Loucy (cell line): ENCODE measurements around the gene PAM16.

ENCODE experiments used
- H2AFZ ChIP-seq: fragments of 200-600 bp; sonication (generic); 2 replicates; pipeline ENCODE4 v1.6.0; 2016; ENCODE audit warnings: antibody characterized with exemption, mild to moderate bottlenecking, low read length, moderate library complexity
- H3F3A ChIP-seq: fragments of 200-600 bp; 2 replicates; pipeline ENCODE4 v1.6.0; 2016; ENCODE audit warnings: antibody characterized with exemption, low read depth, mild to moderate bottlenecking
- H3K27me3 ChIP-seq: fragments of 200-600 bp; sonication (generic); 2 replicates; pipeline ENCODE4 v1.6.1; 2014; ENCODE audit warnings: low read length, mild to moderate bottlenecking; ENCODE audit not compliant: insufficient read depth, poor library complexity, severe bottlenecking
- H3K36me3 ChIP-seq: fragments of 200-600 bp; sonication (generic); 2 replicates; pipeline ENCODE4 v1.6.1; 2016; ENCODE audit warnings: low read length; ENCODE audit not compliant: insufficient read depth
- H3K4me1 ChIP-seq: fragments of 200-600 bp; sonication (generic); 2 replicates; pipeline ENCODE4 v1.5.1; 2014; ENCODE audit warnings: low read length, mild to moderate bottlenecking; ENCODE audit not compliant: insufficient read depth, poor library complexity, severe bottlenecking
- H3K4me2 ChIP-seq: fragments of 200-600 bp; sonication (generic); 2 replicates; pipeline ENCODE4 v1.6.0; 2014; ENCODE audit warnings: antibody characterized with exemption, low read length, low read depth, mild to moderate bottlenecking; ENCODE audit not compliant: poor library complexity, severe bottlenecking
- H3K4me3 ChIP-seq: fragments of 200-600 bp; sonication (generic); 2 replicates; pipeline ENCODE4 v1.5.1; 2014; ENCODE audit warnings: low read length, mild to moderate bottlenecking, mixed read lengths; ENCODE audit not compliant: poor library complexity, severe bottlenecking
- H3K79me2 ChIP-seq: fragments of 200-600 bp; sonication (generic); 2 replicates; pipeline ENCODE4 v1.6.1; 2014; ENCODE audit warnings: low read length; ENCODE audit not compliant: insufficient read depth
- H3K9ac ChIP-seq: fragments of 200-600 bp; sonication (generic); 2 replicates; pipeline ENCODE4 v1.6.0; 2014; ENCODE audit warnings: mild to moderate bottlenecking, low read depth, low read length, moderate library complexity; ENCODE audit not compliant: poor library complexity, severe bottlenecking
- H3K9me2 ChIP-seq: fragments of 200-600 bp; sonication (generic); replicated peaks from 2 replicates; pipeline ENCODE4 v1.6.1; 2016; ENCODE audit warnings: low read depth, low read length, mixed read lengths
- H3K9me3 ChIP-seq: fragments of 200-600 bp; sonication (generic); 2 replicates; pipeline ENCODE4 v1.6.1; 2014; ENCODE audit warnings: mild to moderate bottlenecking, antibody characterized with exemption, low read length, low read depth; ENCODE audit not compliant: insufficient read depth
- H4K20me1 ChIP-seq: fragments of 200-600 bp; sonication (generic); 2 replicates; pipeline ENCODE4 v1.6.0; 2014; ENCODE audit warnings: antibody characterized with exemption, low read length, mild to moderate bottlenecking; ENCODE audit not compliant: insufficient read depth, poor library complexity, severe bottlenecking
- EZH2phosphoT487 ChIP-seq: fragments of 200-600 bp; IDR thresholded peaks from 2 replicates; pipeline ENCODE4 v1.6.1; 2018; ENCODE audit warnings: antibody characterized with exemption, mild to moderate bottlenecking, moderate library complexity, borderline replicate concordance
- TF ChIP-seq, protein P1 (sequence below): fragments of 200-600 bp; sonication (generic); conservative IDR thresholded peaks from 2 replicates; pipeline ENCODE4 v1.5.1; 2014; ENCODE audit warnings: mild to moderate bottlenecking, antibody characterized with exemption, low read length

The PAM16 gene

DNA sequence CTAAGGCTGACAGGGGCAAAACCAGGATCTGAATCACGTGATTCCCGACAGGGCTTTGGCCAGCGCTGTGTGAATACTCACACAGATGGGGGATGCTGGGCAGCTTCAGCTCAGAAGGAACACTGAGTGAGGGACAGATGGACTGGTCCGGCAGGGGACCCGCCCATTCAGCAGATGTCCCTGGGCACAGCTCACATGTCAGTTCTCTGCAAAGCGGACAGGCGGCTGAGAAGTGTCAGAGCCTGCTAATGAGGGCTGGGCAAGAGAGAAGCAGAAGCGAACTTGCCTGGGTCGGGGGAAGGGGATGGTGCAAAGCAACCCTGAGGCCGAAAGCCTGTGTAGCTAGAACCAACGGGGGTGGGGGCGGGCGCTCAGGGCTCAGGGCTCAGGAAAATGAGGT lies 47.1 kb downstream of the PAM16 start:
- no peaks in the 10 kb centered on the region for H3F3A ChIP-seq
- no peaks in the 10 kb centered on the region for H3K9me2 ChIP-seq
- no peaks in the 10 kb centered on the region for H3K36me3 ChIP-seq
- no peak overlapping the region for H3K9ac ChIP-seq
- H3K27me3 ChIP-seq, result no peaks in the 10 kb centered on the region
- peaks cover 14% of the 10 kb centered on the region; the same call in 1 of the 2 replicates for H3K79me2 ChIP-seq
- no peaks in the 10 kb centered on the region for H3K9me3 ChIP-seq
- TF ChIP-seq EZH2phosphoT487, result no peak
- TF ChIP-seq, protein P1, sequence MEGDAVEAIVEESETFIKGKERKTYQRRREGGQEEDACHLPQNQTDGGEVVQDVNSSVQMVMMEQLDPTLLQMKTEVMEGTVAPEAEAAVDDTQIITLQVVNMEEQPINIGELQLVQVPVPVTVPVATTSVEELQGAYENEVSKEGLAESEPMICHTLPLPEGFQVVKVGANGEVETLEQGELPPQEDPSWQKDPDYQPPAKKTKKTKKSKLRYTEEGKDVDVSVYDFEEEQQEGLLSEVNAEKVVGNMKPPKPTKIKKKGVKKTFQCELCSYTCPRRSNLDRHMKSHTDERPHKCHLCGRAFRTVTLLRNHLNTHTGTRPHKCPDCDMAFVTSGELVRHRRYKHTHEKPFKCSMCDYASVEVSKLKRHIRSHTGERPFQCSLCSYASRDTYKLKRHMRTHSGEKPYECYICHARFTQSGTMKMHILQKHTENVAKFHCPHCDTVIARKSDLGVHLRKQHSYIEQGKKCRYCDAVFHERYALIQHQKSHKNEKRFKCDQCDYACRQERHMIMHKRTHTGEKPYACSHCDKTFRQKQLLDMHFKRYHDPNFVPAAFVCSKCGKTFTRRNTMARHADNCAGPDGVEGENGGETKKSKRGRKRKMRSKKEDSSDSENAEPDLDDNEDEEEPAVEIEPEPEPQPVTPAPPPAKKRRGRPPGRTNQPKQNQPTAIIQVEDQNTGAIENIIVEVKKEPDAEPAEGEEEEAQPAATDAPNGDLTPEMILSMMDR, result no peak
- no peak overlapping the region for H2AFZ ChIP-seq
- no peak overlapping the region for H3K4me2 ChIP-seq
- H3K4me3 ChIP-seq, result no peak overlapping the region
- peaks cover 5% of the 10 kb centered on the region for H4K20me1 ChIP-seq
- no peaks in the 10 kb centered on the region for H3K4me1 ChIP-seq

DNA sequence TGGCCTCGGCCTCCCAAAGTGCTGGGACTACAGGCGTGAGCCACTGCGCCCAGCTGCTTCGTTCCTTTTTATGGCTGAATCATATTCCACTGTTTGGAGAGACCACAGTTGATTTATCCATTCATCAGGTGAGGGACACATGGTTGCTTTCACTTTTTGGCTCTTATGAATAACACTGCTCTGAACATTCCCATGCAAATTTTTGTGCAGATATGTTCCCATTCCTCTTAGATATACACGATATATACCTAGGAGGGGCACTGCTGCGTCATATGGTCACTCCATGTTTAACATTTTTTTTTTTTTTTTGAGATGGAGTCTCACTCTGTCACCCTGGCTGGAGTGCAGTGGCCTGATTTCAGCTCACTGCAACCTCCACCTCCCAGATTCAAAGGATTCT lies 49.2 kb downstream of the PAM16 start:
- Histone ChIP-seq H2AFZ (no peak overlapping the region), H3K79me2 (peaks cover 11% of the 10 kb centered on the region; the same call in 1 of the 2 replicates), H3K9me2 (no peaks in the 10 kb centered on the region), H3F3A (no peaks in the 10 kb centered on the region), H3K9ac (no peak overlapping the region), H3K9me3 (no peaks in the 10 kb centered on the region), H4K20me1 (peaks cover 3% of the 10 kb centered on the region), H3K36me3 (no peaks in the 10 kb centered on the region), H3K4me1 (no peaks in the 10 kb centered on the region), H3K4me2 (no peak overlapping the region), H3K4me3 (no peak overlapping the region), H3K27me3 (no peaks in the 10 kb centered on the region)
- no peak for TF ChIP-seq EZH2phosphoT487
- TF ChIP-seq, protein P1, result no peak

DNA sequence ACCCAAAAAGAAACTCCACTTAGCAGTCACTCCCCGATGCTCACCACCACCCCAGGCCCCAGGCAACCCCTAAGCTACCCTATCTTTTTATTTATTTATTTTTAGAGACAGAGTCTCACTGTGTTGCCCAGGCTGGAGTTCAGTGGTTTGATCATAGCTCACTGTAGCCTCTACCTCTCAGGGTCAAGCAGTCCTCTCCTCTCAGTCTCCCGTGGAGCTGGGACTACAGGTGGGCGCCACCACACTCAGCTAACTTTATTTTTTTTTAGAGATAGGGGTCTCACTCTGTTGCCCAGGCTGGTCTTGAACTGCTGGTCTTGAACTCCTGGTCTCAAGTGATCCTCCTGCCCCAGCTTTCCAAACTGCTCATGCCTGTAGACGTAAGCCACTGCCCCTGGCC lies 49.9 kb downstream of the PAM16 start:
- no peak overlapping the region for H3K4me2 ChIP-seq
- no peaks in the 10 kb centered on the region for H4K20me1 ChIP-seq
- H3K9me2 ChIP-seq, result no peaks in the 10 kb centered on the region
- no peak overlapping the region for H3K9ac ChIP-seq
- TF ChIP-seq, protein P1, result no peak
- TF ChIP-seq EZH2phosphoT487, result no peak
- no peaks in the 10 kb centered on the region for H3K9me3 ChIP-seq
- H3K27me3 ChIP-seq, result no peaks in the 10 kb centered on the region
- H3K4me3 ChIP-seq, result no peak overlapping the region
- no peaks in the 10 kb centered on the region for H3K4me1 ChIP-seq
- no peaks in the 10 kb centered on the region for H3K36me3 ChIP-seq
- no peak overlapping the region for H2AFZ ChIP-seq
- H3K79me2 ChIP-seq, result peaks cover 5% of the 10 kb centered on the region; the same call in 1 of the 2 replicates
- H3F3A ChIP-seq, result no peaks in the 10 kb centered on the region
